ENCODE measurements around the gene PTPRN. TPM values are rescaled to one million over a fixed set of nuclear protein-coding genes. Genes with fewer than 3 reads are reported as not detected.
A peak's percentile ranks its signal among the peaks of the same experiment; 100 is the strongest.
"Not testable (repeated sequence)": the region's sequence is repeated elsewhere in the genome, so short reads cannot be mapped to it uniquely, and the experiment has no call there.

PTPRN gene
- total and polyA plus RNA-seq, 11 donors: 0.12 to 0.93 (median 0.39) TPM; not detected in 7

- TF ChIP-seq, protein P1, sequence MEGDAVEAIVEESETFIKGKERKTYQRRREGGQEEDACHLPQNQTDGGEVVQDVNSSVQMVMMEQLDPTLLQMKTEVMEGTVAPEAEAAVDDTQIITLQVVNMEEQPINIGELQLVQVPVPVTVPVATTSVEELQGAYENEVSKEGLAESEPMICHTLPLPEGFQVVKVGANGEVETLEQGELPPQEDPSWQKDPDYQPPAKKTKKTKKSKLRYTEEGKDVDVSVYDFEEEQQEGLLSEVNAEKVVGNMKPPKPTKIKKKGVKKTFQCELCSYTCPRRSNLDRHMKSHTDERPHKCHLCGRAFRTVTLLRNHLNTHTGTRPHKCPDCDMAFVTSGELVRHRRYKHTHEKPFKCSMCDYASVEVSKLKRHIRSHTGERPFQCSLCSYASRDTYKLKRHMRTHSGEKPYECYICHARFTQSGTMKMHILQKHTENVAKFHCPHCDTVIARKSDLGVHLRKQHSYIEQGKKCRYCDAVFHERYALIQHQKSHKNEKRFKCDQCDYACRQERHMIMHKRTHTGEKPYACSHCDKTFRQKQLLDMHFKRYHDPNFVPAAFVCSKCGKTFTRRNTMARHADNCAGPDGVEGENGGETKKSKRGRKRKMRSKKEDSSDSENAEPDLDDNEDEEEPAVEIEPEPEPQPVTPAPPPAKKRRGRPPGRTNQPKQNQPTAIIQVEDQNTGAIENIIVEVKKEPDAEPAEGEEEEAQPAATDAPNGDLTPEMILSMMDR (IDR thresholded peaks at IDR 0.05): no peak
- no peak for TF ChIP-seq POLR2A (IDR thresholded peaks at IDR 0.05)
- ATAC-seq (no peak), DNase-seq (peak in 1 of 5 donors; percentile 15)
- H3K4me1 ChIP-seq: peaks cover 0 to 19% (median 3%) of the 10 kb centered on the region in 12 donors
- intact Hi-C loops (cut with DNase I): no loop called here
- H3K27me3 ChIP-seq: no peaks in the 10 kb centered on the region
- H3K27ac ChIP-seq: no peak overlapping the region
- no peaks in the 10 kb centered on the region for H3K9me3 ChIP-seq
- no peak overlapping the region for H3K4me3 ChIP-seq
- 79 to 86% (median 80%) methylated on average over 10 of the region's 10 CpGs for WGBS, 4 donors
- H3K36me3 ChIP-seq: peaks cover 0 to 40% (median 30%) of the 10 kb centered on the region in 9 donors
These were observed 21.5 kb downstream of the PTPRN start for GRCh38 chr2:219287580-219288265.

- H3K4me1 ChIP-seq: peaks cover 0 to 19% (median 3%) of the 10 kb centered on the region in 12 donors
- DNase-seq; H3K27me3 ChIP-seq; H3K4me3 ChIP-seq; ATAC-seq; H3K9me3 ChIP-seq; intact Hi-C loops (cut with DNase I): not testable (repeated sequence)
- WGBS, 4 donors: 85 to 95% (median 91%) methylated on average over 6 of the region's 6 CpGs
- peaks cover 0 to 46% (median 37%) of the 10 kb centered on the region in 9 donors for H3K36me3 ChIP-seq
- H3K27ac ChIP-seq: peak overlapping the region in 1 of 12 donors; percentile 24
These were observed 22.1 kb downstream of the PTPRN start for GRCh38 chr2:219287116-219287440.

DNA sequence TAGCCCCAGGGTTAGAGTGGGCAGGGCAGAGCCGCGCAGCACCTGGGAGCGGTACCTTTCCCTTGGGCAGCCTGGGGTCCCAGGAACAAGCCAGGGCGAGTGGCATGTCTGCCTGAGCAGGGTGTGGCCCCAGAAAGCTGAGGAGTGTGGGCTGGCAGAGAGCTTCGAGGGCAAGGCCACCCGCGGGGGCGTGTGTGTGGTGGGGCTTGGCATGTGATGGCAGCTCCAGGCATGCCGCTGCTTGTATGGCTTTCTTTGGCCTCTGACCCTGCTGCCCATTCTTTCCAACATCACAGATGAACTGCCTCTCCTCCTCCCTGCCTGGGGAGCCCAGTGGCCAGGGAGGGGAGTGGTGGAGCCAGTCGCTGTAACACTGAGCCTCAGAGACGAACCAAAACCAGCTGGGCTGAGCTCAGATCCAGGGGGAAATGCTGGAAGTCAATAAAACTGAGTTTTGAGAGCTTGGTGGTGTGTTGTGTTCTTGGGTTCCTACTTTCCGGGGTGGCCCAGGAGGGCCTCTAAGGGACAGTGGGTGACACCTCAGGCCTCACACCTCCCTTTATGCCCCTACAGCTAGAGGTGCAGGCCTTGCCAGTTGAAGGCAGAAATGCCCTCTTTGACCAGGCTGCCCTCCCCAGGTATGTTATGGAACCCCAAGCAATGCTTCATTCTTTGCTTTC is 22.6 kb downstream of the PTPRN start:
- TF ChIP-seq, protein P1 (IDR thresholded peaks at IDR 0.05): no peak
- TF ChIP-seq POLR2A (IDR thresholded peaks at IDR 0.05): no peak
- Histone ChIP-seq H3K9me3 (no peaks in the 10 kb centered on the region), H3K27me3 (no peaks in the 10 kb centered on the region), H3K36me3 (peaks cover 0 to 51% (median 42%) of the 10 kb centered on the region in 9 donors), H3K4me1 (peaks cover 0 to 19% (median 3%) of the 10 kb centered on the region in 12 donors), H3K27ac (peak overlapping the region in 3 of 12 donors; percentile 3 to 24 (median 19)), H3K4me3 (no peak overlapping the region)
- intact Hi-C loops (cut with DNase I): no loop called here
- DNase-seq (no peak), ATAC-seq (peak in 1 of 4 donors; percentile 4)
- WGBS, 4 donors: 82 to 86% (median 84%) methylated on average over 6 to 12 of the region's 12 CpGs

DNA sequence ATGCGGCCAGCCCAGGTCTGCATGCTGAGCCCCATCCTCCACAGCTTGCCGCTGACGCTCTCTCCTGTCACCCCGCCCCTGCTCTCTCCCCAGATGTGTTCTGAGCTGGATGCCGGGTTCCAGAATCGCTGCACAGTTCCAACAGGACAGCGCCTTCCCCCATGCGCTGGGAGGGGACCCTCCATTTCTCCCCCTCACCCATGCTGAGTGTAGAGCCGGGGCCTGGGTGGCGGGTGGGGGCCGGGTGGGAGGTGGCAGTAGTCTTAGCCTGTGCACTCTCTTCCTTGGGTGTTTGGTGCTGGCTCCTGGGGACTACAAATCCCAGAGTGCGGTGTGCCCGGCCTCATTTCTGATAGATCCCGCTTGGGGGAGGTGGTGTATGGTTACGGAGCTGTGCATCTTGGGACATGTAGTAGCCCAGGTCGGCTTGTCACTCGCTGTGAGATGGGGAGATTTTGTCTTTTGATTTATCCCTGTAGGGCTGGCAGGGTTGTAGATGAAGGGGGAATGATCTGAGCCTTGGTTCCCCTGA is 23.2 kb downstream of the PTPRN start:
- intact Hi-C loops (cut with DNase I): no loop called here
- H3K36me3 ChIP-seq: peaks cover 0 to 57% (median 48%) of the 10 kb centered on the region in 9 donors
- peaks cover 0 to 19% (median 3%) of the 10 kb centered on the region in 12 donors for H3K4me1 ChIP-seq
- peak in 2 of 5 donors; percentile 40 to 62 for DNase-seq
- ATAC-seq: peak in 3 of 4 donors; percentile 34 to 54 (median 53)
- no peaks in the 10 kb centered on the region for H3K27me3 ChIP-seq
- no peak overlapping the region for H3K4me3 ChIP-seq
- no peaks in the 10 kb centered on the region for H3K9me3 ChIP-seq
- 73 to 80% (median 76%) methylated on average over 16 to 17 of the region's 17 CpGs for WGBS, 4 donors
- peak overlapping the region in 4 of 12 donors; percentile 3 to 30 (median 22) for H3K27ac ChIP-seq
- no peak for TF ChIP-seq POLR2A (IDR thresholded peaks at IDR 0.05)
- TF ChIP-seq, protein P1 (IDR thresholded peaks at IDR 0.05): no peak
